ENCODE measurements around the gene MRPL54.
"Not testable (repeated sequence)": the region's sequence is repeated elsewhere in the genome, so short reads cannot be mapped to it uniquely, and the experiment has no call there.

DNA sequence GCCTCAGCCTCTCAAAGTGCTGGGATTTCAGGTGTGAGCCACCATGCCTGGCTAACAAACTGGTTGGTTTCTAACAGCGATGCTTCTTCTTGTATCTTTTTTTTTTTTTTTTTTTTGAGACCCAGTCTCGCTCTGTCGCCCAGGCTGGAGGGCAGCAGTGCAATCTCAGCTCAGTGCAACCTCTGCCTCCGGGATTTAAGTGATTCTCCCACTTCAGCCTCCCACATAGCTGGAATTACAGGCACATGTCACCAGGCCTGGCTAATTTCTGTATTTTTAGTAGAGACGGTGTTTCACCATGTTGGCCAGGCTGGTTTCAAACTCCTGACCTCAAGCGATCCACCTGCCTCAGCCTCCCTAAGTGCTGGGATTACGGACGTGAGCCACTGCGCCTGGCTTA is 53.7 kb downstream of the MRPL54 start:
- TF ChIP-seq POLR2A, EP300 (IDR thresholded peaks at IDR 0.05): not testable (repeated sequence)
- TF ChIP-seq, protein P1, sequence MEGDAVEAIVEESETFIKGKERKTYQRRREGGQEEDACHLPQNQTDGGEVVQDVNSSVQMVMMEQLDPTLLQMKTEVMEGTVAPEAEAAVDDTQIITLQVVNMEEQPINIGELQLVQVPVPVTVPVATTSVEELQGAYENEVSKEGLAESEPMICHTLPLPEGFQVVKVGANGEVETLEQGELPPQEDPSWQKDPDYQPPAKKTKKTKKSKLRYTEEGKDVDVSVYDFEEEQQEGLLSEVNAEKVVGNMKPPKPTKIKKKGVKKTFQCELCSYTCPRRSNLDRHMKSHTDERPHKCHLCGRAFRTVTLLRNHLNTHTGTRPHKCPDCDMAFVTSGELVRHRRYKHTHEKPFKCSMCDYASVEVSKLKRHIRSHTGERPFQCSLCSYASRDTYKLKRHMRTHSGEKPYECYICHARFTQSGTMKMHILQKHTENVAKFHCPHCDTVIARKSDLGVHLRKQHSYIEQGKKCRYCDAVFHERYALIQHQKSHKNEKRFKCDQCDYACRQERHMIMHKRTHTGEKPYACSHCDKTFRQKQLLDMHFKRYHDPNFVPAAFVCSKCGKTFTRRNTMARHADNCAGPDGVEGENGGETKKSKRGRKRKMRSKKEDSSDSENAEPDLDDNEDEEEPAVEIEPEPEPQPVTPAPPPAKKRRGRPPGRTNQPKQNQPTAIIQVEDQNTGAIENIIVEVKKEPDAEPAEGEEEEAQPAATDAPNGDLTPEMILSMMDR (IDR thresholded peaks at IDR 0.05), result not testable (repeated sequence)

All from ovary (tissue), 3 donors.